HG02759 (cell line): ENCODE data around the gene ATP8A1.

Experiments used
- ATAC-seq: cut with Tn5 transposase; IDR thresholded peaks from one replicate; pipeline ENCODE4 v1.9.1; 2021; ENCODE audit warnings: mild to moderate bottlenecking, moderate library complexity; ENCODE audit not compliant: unreplicated experiment

ATP8A1 gene

DNA sequence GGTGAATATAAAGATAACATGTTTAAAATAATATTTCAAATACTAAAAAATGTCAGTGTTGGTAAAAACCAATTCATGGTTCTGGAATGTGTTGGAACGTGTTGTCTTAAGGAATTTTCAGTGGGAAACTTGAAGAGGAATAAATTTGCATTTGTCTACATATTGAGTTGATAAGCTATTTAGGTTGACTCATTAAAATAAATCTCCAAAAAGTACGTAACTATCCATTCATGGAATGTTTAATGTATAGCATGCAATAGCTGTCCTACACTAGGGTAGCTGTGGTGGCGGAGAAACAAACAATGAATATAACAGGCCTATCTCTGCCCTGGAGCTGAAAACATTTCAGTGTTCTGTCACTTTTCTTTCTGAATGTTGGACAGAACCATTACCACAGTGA, 239.4 kb downstream of the ATP8A1 start:
- no peak for ATAC-seq

DNA sequence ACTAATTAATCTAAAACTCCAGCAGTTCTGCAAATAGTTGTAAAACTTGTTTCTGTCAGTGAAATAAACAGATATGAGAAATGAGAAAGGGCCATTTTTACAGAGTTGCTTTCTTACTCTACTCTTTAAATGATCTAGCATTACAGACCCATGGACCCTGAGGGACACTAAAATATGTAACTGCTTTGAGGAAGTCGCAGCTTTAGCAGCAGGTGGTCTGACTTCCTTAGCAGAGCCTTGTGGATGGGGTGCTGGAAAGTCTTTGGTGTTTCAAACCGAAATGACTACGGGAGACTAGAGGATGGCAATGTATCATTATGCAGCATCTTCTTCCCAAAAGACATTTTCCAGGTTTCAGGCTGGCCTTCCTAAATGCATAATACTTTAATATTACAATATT, 240.9 kb downstream of the ATP8A1 start:
- ATAC-seq: no peak

DNA sequence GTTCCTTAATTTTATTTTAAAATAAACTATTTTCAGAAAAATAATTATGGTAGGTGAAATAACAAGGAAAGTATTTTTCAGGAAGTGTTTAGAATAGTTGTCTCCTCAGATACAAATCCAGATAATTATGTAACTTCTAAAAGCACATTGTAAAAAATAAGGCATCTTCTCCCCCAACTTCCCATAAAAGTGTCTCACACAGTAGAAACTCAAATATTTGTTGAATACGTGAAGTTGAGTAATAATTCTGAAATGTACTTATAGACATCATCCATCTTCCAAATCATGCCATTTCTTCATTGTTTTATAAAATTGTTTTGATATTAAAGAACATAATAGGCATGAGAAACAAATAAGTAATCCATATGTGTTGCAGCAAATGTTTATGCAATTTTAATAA, 241.6 kb downstream of the ATP8A1 start:
- ATAC-seq: no peak

DNA sequence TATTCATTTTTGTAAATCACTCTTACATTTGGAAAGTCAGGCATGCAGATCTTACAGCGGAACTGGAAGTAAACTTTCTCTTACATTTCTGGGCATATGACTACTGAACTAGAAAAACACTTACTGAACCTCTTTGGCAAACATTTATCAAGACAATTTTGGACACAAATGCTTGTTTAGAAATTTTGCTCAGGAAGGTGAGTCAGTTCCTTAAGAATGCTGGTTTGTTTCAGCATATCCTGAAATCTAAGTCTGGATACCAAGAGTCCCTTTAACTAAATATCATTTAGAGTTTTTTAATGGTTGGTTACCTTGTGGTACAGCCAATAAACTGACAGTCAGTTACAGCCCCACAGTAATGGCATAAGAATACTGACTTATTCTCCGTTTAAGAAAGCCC, 244.7 kb downstream of the ATP8A1 start:
- ATAC-seq: no peak

DNA sequence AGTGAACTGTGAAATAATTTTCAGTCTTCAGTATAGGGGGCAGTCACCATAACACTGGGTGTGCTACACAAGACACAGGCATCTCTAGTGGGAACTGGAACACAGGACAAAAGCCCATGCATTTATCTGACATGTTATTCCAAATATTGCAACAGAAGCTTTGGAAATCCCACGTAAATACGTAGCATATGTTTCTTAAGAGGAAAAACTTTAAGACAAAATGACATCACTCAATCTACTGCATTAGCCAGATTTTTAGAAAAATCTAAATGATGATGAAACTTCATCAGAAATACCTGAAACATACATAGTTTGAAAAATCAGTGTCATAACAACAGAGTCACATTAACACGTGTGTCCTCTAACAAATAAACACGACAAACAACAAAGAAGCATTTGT, 245.1 kb downstream of the ATP8A1 start:
- ATAC-seq: no peak

DNA sequence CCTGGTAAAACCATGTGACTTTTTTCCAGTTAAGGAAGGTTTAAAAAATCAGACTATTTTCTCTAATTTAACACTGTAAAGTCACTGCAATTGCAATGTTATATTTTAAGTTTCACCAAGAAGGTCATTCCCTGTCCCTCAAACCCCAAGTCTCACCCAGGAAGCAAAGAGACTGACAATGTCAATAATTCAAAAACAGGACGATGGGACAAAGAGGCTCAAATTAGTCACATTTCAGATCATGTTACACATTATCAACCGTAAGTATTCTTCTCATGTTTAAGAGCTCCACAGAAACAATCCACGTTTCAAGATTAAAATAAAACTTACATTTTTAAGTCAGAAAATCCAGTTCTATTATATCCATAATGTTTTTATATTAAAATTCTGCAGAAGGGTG, 246.5 kb downstream of the ATP8A1 start:
- ATAC-seq: no peak

DNA sequence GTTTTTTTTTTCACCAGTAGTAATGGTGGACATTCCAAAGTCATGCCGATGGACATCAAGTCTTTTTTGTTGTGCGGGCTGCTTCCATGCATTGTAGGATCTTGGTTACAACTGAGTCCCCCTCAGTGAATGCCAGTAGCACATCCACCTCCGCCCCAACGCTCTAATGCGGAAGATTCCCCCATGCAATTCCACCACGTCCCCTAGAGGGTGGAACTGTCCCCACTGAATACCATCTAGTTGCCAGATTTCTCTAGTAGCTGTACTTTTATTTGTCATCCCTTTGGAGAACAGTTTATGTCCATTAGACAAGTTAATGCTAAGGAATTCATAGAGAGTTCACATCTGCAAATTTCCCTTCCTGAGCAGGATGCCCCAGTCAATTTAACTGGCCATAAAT, 252.9 kb downstream of the ATP8A1 start:
- no peak for ATAC-seq

DNA sequence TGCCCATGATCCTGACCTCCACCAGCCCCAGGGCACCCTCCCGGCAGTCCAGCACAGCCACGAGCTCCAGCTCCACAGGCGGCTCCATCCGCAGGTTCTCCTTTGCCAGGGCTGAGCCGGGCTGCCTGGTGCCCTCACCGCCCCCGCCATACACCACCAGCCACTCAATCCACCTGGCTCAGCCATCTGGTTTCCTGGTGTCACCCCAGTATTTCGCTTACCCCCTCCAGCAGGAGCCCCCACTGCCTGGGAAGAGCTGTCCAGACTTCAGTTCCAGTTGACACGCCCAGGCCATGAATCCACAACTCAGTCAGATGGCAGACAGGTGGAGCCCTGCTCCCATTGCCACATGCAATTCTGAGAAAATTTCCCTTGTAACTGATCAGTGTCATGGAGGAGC, 255.7 kb downstream of the ATP8A1 start:
- ATAC-seq: no peak

DNA sequence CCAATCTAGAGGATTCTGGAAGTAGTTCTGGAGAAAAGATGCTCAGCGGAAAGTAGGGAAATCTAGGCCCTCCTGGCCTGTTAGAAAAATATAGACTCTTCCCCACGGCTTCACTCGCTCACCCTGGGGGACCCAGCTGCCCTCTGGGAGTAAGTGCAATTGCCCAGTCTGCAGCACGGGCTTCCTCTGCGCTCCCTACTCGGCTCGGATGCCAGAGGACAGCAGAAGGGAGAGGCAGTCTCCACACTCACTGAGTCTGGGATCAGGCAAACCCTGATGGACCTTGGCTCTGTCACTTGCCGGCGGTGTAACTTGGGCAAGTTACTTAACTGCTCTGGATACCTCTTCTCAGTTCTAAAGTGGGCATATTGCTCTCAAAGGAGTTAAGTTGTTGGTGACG, 257.5 kb downstream of the ATP8A1 start:
- no peak for ATAC-seq

DNA sequence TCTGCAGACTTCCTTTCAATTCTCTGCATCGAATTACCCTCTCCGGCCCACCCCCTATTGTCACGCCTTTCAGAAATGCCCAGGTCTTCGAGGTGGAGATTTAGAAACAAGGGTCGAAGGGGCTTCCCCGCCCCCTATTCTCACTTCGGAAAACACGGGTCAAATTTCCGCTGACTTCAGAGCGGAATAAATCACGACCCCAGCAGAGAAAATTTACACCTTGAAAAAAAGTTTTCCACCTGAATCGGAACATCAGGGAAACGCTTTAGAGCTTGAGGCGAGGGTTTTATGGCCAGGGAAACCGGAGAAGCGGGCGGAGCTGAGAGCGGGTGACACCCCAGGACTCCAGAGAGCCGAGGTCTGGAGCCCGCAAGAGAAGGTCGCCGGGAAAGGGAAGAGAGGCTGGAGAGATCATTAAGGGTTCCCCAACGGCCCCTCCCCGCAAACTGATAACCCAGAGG, 258.0 kb downstream of the ATP8A1 start:
- no peak for ATAC-seq

DNA sequence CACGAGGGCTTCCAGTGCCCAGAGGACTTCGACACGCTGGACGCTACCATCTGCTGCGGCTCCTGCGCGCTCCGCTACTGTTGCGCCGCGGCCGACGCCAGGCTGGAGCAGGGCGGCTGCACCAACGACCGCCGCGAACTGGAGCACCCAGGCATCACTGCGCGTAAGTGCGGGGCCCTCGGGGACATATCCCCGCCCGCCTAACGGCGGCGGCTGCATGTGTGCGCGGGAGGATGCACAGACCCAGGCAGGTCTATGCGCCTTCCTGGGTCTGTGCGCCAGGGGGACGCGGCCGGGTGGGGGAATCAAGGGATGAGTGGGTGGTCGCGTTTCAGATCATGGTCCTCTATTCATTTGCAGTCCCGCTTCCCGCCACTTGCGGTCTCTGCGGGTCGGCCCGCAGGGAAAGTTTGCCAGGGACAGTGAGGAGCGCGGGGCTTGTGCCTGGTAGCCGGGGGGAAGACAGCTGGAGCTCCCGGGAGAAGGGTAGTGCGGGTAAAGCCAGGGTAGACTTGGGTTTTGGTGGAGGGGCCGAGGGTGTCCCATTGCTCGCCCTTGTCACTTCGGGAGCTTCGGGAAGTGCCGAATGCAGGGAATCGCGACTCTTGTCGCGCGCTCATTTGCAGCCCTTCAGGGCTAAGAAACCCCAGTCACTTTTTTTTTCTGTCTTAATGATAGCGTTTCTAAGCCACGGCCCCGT, 258.6 kb downstream of the ATP8A1 start:
- ATAC-seq: peak; percentile 44

DNA sequence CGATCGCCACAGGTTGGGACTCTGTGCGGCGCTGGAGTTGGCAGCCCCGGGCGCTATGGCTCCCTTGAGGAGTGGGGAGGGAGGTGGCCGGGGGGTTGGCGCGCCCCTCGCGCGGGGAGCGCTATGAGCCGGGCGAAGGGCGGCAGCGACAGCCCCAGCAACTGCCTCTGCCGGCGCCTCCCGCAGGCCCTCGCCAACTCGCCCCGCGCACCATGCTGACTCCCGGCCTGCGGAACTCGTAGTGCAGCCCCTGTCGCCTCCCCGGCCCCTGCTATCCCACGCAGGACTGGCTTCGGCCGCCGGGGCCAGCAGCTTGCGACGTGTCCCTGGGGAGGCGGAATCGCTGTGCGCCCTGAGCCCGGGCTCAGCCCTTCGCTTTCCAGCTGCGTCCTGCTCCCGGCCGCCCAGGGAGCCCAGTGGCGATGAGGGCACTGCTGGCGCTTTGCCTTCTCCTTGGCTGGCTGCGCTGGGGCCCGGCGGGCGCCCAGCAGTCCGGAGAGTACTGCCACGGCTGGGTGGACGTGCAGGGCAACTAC, 259.2 kb downstream of the ATP8A1 start:
- peak; percentile 40 for ATAC-seq

DNA sequence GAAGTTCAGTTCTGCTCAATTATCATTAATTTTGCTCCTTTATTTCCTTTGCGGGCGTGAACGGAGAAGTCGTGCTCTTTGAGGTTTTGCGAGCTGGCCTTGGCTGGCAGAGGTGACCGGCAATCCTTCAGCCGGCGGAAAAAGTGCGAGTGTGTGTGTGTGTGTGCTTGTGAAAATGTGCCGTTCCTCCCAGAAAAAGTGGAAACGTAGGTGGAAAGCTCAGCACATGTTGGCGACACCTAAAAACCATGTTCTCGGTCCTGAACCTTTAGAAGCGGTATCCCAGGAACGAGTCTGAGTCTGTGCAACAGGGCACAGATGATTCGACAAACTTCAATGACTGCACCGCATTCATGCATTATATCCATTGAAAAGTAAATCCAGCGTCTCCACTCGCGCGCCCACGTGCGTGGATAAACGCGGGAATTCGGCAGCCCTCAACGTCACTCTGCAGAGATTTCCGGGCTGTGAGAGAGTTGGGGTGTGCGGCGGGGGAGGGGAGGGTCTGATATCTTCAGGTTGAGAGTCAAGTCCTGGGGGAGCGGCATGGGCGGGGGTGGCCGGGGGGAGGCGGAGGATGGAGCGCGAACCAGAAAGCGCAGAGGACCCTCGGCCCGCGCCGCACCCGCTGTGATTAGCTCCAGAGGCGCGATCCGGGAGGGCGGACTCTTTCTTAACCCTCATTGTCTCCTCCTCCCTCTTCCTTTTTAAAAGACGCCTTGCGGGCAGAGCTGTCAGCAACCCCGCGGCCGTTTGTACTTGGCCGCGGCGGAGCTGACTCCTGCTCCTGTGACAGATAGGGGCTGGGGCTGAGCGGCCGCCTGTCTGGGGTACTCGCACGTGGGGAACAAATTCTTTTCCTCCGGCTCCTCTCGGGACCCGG, 259.9 kb downstream of the ATP8A1 start, which contains the start of gene SHISA3:
TSS of gene SHISA3 (plus strand) at position 737 of the 883 bp plus-strand sequence. CDS start 569 bp downstream, outside the sequence.
- ATAC-seq: peak; percentile 46

DNA sequence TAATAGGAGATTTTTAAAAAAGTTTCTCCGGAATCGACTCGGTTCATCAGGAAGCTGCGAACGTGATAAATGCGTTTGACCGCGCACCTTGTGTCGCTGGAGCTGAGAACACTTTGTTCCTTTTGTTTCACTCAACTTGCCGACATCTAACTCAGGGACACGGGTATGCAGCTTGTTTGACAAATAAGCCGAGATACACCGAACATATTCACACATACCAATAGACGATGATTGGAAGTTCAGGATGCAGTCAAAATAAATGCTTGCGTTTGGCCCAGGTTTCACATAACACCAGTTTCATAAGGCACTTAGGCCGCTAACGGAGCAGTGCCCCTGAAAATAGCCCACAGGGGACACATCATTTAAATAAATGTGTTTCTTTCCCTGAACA, 260.5 kb downstream of the ATP8A1 start:
- no peak for ATAC-seq

DNA sequence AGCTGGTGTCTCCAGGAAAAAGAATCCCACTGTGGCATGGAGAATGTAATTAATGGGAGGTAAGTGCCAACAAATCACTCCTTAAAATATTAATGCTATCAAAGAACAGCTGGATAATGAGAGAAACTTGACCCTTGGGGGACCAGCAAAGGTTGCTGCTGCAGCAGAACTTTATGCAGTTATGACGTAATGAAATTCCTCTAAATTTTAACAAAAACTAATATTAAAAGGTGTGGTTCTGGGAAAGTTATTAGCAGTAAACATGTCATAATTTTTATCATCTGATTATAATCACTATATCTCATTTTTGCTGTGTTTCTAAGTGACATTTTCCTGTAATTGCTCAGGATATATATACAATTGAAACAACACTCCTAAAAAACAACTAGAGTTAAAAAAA, 261.3 kb downstream of the ATP8A1 start:
- no peak for ATAC-seq

DNA sequence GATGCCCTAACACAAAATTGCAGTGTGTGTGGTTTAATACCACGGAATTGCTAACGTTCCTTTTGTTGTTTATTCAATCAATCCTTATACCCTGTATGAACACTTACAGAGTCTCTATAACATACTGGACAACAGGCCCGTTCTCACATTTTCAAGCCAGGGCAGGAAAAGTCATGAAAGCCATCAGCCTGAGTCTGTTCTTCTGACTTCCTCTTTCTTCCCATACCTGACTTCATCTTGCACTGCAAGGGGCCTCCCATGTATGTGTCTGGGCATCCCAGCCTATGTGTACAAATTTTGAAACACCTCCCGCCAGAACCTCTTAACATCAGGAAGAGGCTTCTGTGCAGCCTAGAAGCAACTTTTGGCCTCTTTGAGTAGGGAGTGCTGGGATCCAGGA, 264.5 kb downstream of the ATP8A1 start:
- no peak for ATAC-seq

DNA sequence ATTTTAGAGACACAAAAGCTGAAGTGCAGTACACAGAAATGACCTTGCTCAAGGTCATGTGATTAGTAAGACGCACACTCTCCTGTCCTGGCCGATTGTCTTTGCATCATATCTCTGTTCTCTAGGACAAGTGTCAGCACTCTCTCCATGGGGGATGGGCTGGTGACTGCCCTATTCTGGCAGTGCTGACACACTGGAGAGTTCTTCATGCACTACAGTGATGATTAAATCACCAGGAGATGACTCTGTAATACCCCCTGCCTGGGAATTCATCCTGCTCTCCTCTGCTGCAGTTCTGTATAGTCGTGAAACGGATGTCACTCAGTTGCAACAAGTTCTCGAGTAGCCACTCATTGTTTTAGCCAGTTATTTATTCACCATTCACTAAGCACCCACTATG, 264.9 kb downstream of the ATP8A1 start:
- no peak for ATAC-seq

DNA sequence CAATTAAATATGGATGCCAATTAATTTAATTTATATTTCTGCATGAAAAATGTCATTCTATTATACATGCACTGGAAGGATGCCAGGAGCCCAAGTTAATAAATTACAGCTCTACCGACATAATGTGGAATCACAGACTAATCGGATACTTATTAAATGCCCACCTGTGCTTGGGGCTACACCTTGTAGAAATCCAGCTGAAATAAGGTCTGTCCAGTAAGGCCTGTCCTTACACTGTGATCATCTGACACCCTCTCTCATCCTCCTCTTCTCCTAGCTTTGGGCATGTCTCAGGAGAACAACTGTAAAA, 265.6 kb downstream of the ATP8A1 start:
- ATAC-seq: no peak

DNA sequence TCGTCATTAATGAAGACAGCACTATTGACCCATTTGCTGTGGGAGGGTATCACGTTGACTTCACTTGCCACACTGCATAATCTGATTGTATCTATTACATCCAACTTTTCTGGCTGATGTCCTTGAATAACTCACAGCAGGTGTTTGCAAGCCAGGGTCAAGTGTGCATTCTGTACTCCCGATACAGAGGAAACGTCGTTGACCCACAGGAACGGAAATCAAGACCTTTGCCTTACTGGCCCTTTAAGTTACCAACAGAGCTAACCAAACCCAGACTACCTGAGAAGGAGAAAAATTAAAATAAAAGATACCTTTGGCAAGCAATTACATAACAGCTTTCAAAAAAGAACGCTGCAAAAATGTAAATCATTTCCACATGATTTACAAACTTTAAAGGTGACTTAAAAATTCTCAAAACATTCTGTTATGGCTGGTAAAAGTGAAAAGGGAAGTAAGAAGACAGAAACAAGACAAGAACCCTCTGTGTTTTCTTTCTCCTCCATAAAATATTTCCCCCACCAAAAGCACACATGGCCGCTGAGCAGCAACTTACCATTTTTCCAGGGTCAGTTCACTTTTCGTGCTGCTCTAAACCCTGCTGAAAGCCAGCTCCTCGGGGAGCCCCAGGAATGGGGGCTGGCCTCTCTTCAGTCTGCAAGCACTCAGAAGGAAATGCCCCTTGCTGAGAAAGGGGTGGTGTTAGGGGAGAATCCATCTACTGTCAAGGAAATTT, 266.1 kb downstream of the ATP8A1 start:
- no peak for ATAC-seq

DNA sequence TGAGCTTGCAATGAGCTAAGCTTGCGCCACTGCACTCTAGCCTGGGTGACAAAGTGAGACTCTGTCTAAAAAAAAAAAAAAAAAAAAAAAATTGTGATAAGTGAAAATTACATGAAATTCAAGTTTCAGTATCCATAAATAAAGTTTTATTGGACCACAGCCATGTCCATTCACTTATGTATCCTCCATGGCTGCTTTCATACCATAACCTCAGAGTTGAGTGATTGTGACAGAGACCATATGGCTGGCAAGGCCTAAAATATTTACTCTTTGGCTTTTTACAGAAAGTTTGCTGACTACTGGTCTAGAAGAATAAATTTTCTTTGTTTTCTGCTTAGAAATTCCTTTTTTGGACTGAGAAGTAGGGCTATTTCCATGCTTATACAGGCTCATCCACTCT, 271.4 kb downstream of the ATP8A1 start:
- ATAC-seq: no peak

DNA sequence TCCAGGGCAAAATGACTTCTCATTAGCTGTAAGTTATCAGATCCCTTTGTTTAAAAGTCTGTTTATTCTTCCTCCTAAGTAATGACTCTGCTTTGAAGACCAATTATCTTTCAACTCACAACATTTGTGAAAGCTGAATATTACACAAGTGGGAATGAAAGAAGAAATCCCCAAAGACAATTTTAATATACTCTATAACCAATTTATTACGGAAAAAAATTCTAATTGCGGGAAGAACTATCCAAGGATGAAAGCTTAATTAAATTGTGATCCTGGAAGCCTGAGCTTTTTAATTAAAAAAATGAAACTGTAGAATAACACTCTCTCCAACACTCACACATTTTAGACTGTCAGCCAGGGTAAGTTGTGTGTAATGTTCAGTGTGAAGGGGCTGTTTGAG, 275.2 kb downstream of the ATP8A1 start:
- no peak for ATAC-seq
